K562 (cell line): ENCODE results near the gene RNF113A. TPM values are rescaled to one million over a fixed set of nuclear protein-coding genes. Genes with fewer than 3 reads are reported as not detected.
A peak's percentile ranks its signal among the peaks of the same experiment; 100 is the strongest.

Experiments used
- CXXC5 ChIP-seq: fragments of 250-450 bp; sonication (Bioruptor Pico); IDR thresholded peaks from 2 replicates; pipeline ENCODE4 v1.8.0; 2022; ENCODE audit warnings: inconsistent platforms, mild to moderate bottlenecking, moderate library complexity
- GABPB1 ChIP-seq: sonication (generic); formaldehyde crosslinking; IDR thresholded peaks from 2 replicates; pipeline ENCODE4 v1.8.0; 2022; ENCODE audit warnings: mild to moderate bottlenecking, missing genetic modification reagents
- HMG20A ChIP-seq: fragments of 450-650 bp; formaldehyde crosslinking; conservative IDR thresholded peaks from 2 replicates; pipeline ENCODE4 v1.4.0; 2020; ENCODE audit warnings: mild to moderate bottlenecking, mixed read lengths
- HNRNPLL ChIP-seq: fragments of 200-400 bp; formaldehyde crosslinking; IDR thresholded peaks from 2 replicates; pipeline ENCODE4 v1.6.1; 2017; ENCODE audit warnings: low read length, low read depth, mild to moderate bottlenecking; ENCODE audit not compliant: poor library complexity, severe bottlenecking
- RBFOX2 ChIP-seq: fragments of 200-400 bp; formaldehyde crosslinking; IDR thresholded peaks from 2 replicates; pipeline ENCODE4 v1.6.1; 2017; ENCODE audit warnings: low read depth, mild to moderate bottlenecking, low read length, moderate library complexity
- SIX5 ChIP-seq, 2 experiments: IDR thresholded peaks; 2 replicates each; pipeline ENCODE4 v1.6.1; 2011; ENCODE audit warnings: low read length in 2 of 2, borderline replicate concordance in 1 of 2, low read depth in 1 of 2, mild to moderate bottlenecking in 1 of 2, moderate library complexity in 1 of 2; ENCODE audit not compliant: insufficient read depth in 1 of 2
- U2AF2 ChIP-seq: fragments of 200-400 bp; formaldehyde crosslinking; optimal IDR thresholded peaks from 2 replicates; pipeline ENCODE3; 2017; ENCODE audit warnings: low read depth, mild to moderate bottlenecking, low read length
- ZNF197 ChIP-seq: fragments of 200-800 bp; sonication (Bioruptor generic); IDR thresholded peaks from 2 replicates; pipeline ENCODE4 v1.6.1; 2016; ENCODE audit warnings: low read depth, missing genetic modification characterization, missing compliant biosample characterization
- polyA plus RNA-seq, 8 experiments: library from polyadenylated mRNA; depleted of rRNA in 4 of 8; stranded (reverse) in 5 of 8; unstranded in 3 of 8; fragments of >200 nt; fragmentation: Nextera tagmentation in 2 of 8; fragmentation: Illumina TruSeq in 1 of 8; extraction: Ambion mirVana in 2 of 8; extraction: Trizol in 1 of 8; gene quantifications; 2 replicates each; pipeline versions ENCODE4 v1.2.1 to v1.2.3, GENCODE V29; 2011 to 2014; ENCODE audit warnings: inconsistent platforms in 1 of 8, missing spikeins in 1 of 8
- total RNA-seq, 7 experiments: library from RNA; depleted of rRNA in 6 of 7; stranded (reverse); fragments of >200 nt in 6 of 7; fragmentation: Illumina TruSeq in 2 of 7; extraction: Trizol in 2 of 7; gene quantifications; 2 replicates each; pipeline versions ENCODE4 v1.2.1 to v1.2.3, GENCODE V29; 2011 to 2021; ENCODE audit warnings: low replicate concordance in 1 of 7
- TF ChIP-seq, protein P1 (sequence below): fragments of 450-650 bp; IDR thresholded peaks from 2 replicates; pipeline ENCODE4 v1.6.1; 2016; ENCODE audit warnings: mild to moderate bottlenecking
- TF ChIP-seq, protein P2 (sequence below): fragments of 450-650 bp; IDR thresholded peaks from 2 replicates; pipeline ENCODE4 v1.6.1; 2016; ENCODE audit warnings: low read depth
- TF ChIP-seq, protein P3 (sequence below): sonication (generic); formaldehyde crosslinking; IDR thresholded peaks from 2 replicates; pipeline ENCODE4 v1.4.0; 2020; ENCODE audit warnings: mild to moderate bottlenecking, missing genetic modification reagents

The RNF113A gene
- total and polyA plus RNA-seq, 9 of the 15 experiments (the other 6 are each of a cell fraction or from before 2014, with no cell fraction given) = 21.2 to 38.4 (median 28.1) TPM

DNA sequence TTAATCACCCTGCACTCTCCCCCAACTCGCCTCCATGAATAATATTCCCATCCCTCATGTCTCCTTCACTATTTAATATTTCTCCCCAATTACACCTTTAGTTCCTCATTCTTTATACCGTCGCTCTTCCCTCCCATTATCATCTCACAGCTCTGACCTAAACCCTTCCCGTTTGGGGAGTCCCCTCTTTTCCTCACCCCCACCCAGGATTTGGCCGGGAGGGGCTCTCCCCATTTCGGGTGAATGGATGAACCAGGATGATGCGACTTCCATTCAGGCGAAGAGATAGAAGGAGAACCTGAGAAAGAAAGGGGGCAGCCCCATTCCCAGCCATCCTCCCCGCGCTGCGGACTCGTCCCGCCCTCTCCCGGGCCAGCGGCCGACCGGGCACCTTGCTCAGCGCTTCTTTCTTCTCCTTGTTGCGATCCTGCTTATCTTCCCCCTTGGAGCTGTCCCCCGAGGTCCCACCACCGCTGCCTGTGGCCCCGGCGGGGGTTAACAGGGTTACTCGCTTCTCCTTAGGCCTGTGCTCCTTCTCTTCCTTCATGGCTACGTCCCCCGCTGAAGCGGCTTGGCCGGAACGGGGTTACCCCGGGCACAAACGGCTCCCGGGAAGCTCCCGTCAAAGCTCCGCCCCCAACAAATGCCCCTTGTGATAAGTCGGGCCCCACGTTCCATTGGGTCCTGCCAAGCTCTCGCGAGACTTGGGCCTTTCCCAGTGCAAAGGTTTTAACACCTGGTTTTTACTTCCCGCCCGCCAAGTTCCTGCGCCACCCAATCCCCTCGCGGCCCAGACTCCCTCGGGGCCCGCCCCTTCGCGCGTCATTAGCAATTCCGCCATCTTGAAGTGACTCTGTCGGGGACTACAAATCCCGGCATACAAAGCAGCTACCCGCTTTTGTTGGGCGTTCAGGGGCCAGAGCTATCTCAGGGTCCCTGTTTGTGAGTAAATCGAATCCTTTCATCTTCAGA is 18.9 kb downstream of the RNF113A start, which contains the start of gene UPF3B (continued):
- no peak for TF ChIP-seq HMG20A
- peak; percentile 44 for TF ChIP-seq HNRNPLL
- TF ChIP-seq, protein P1, sequence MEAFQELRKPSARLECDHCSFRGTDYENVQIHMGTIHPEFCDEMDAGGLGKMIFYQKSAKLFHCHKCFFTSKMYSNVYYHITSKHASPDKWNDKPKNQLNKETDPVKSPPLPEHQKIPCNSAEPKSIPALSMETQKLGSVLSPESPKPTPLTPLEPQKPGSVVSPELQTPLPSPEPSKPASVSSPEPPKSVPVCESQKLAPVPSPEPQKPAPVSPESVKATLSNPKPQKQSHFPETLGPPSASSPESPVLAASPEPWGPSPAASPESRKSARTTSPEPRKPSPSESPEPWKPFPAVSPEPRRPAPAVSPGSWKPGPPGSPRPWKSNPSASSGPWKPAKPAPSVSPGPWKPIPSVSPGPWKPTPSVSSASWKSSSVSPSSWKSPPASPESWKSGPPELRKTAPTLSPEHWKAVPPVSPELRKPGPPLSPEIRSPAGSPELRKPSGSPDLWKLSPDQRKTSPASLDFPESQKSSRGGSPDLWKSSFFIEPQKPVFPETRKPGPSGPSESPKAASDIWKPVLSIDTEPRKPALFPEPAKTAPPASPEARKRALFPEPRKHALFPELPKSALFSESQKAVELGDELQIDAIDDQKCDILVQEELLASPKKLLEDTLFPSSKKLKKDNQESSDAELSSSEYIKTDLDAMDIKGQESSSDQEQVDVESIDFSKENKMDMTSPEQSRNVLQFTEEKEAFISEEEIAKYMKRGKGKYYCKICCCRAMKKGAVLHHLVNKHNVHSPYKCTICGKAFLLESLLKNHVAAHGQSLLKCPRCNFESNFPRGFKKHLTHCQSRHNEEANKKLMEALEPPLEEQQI = no peak
- peak; percentile 35 to 47 for TF ChIP-seq SIX5 (IDR thresholded peaks at IDR 0.05; ENCODE audit: borderline replicate concordance in 1 of 2, insufficient read depth in 1 of 2, low read depth in 1 of 2, low read length in 2 of 2)
- TF ChIP-seq GABPB1 (CRISPR knock-in tag) = peak; percentile 47; the same call in 1 of the 2 replicates
- TF ChIP-seq, protein P2, sequence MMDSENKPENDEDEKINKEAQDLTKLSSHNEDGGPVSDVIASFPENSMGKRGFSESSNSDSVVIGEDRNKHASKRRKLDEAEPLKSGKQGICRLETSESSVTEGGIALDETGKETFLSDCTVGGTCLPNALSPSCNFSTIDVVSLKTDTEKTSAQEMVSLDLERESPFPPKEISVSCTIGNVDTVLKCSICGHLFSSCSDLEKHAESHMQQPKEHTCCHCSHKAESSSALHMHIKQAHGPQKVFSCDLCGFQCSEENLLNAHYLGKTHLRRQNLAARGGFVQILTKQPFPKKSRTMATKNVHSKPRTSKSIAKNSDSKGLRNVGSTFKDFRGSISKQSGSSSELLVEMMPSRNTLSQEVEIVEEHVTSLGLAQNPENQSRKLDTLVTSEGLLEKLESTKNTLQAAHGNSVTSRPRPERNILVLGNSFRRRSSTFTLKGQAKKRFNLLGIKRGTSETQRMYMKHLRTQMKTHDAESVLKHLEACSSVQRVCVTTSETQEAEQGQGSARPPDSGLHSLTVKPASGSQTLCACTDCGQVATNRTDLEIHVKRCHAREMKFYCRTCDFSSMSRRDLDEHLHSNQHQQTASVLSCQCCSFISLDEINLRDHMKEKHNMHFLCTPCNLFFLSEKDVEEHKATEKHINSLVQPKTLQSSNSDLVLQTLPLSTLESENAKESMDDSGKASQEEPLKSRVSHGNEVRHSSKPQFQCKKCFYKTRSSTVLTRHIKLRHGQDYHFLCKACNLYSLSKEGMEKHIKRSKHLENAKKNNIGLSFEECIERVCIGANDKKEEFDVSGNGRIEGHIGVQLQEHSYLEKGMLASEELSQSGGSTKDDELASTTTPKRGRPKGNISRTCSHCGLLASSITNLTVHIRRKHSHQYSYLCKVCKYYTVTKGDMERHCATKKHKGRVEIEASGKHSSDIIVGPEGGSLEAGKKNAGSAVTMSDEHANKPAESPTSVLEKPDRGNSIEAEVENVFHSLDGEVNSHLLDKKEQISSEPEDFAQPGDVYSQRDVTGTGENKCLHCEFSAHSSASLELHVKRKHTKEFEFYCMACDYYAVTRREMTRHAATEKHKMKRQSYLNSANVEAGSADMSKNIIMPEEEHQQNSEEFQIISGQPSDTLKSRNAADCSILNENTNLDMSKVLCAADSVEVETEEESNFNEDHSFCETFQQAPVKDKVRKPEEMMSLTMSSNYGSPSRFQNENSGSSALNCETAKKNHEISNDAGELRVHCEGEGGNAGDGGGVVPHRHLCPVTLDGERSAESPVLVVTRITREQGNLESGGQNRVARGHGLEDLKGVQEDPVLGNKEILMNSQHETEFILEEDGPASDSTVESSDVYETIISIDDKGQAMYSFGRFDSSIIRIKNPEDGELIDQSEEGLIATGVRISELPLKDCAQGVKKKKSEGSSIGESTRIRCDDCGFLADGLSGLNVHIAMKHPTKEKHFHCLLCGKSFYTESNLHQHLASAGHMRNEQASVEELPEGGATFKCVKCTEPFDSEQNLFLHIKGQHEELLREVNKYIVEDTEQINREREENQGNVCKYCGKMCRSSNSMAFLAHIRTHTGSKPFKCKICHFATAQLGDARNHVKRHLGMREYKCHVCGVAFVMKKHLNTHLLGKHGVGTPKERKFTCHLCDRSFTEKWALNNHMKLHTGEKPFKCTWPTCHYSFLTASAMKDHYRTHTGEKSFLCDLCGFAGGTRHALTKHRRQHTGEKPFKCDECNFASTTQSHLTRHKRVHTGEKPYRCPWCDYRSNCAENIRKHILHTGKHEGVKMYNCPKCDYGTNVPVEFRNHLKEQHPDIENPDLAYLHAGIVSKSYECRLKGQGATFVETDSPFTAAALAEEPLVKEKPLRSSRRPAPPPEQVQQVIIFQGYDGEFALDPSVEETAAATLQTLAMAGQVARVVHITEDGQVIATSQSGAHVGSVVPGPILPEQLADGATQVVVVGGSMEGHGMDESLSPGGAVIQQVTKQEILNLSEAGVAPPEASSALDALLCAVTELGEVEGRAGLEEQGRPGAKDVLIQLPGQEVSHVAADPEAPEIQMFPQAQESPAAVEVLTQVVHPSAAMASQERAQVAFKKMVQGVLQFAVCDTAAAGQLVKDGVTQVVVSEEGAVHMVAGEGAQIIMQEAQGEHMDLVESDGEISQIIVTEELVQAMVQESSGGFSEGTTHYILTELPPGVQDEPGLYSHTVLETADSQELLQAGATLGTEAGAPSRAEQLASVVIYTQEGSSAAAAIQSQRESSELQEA = no peak
- TF ChIP-seq U2AF2 = no peak
- peak; percentile 88 for TF ChIP-seq RBFOX2
- TF ChIP-seq ZNF197 (CRISPR knock-in tag) = 0 out of 2 replicates have a peak, but pooled peaks have one; percentile 35
- peak; percentile 48 for TF ChIP-seq CXXC5
- TF ChIP-seq, protein P3, sequence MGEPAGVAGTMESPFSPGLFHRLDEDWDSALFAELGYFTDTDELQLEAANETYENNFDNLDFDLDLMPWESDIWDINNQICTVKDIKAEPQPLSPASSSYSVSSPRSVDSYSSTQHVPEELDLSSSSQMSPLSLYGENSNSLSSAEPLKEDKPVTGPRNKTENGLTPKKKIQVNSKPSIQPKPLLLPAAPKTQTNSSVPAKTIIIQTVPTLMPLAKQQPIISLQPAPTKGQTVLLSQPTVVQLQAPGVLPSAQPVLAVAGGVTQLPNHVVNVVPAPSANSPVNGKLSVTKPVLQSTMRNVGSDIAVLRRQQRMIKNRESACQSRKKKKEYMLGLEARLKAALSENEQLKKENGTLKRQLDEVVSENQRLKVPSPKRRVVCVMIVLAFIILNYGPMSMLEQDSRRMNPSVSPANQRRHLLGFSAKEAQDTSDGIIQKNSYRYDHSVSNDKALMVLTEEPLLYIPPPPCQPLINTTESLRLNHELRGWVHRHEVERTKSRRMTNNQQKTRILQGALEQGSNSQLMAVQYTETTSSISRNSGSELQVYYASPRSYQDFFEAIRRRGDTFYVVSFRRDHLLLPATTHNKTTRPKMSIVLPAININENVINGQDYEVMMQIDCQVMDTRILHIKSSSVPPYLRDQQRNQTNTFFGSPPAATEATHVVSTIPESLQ (CRISPR knock-in tag) = no peak
